Measurements from ENCODE around the gene POU2F2. TPM values are rescaled to one million over a fixed set of nuclear protein-coding genes. Genes with fewer than 3 reads are reported as not detected.

The POU2F2 gene
- total and polyA plus RNA-seq, 2 experiments from 2014 or later, result 2.3 to 4.6 TPM

DNA sequence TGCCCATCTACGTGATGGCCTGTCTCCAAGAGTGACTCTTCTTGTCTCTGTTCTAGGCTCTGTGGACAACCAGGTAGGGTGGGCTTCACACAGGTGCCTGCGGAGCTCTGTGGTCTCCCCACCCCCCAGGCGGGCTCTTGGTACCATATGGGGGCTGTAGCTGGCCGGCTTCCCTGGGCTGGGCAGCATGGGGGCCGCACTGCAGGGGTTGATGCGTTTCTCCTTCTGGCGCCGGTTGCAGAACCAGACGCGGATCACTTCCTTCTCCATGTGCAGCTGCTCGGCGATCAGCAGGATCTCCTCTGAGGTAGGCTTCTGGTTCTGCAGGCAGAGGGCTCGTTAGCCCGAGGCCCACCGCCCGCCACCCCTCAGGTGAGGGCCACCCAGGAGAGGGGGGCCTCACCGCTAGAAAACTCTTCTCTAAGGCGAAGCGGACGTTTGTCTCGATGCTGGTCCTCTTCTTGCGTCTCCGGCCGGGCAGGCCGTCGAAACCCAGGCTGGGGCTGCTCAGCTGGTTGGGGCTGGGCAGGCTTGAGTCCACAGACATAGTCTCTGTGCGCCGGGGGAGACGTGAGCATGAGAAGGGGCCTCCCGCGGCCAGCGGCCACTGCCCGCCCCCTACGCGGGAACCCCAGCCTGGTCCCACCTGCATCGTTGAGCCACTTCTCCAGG is 37.0 kb downstream of the POU2F2 start (continued):
- TF ChIP-seq, protein P1, sequence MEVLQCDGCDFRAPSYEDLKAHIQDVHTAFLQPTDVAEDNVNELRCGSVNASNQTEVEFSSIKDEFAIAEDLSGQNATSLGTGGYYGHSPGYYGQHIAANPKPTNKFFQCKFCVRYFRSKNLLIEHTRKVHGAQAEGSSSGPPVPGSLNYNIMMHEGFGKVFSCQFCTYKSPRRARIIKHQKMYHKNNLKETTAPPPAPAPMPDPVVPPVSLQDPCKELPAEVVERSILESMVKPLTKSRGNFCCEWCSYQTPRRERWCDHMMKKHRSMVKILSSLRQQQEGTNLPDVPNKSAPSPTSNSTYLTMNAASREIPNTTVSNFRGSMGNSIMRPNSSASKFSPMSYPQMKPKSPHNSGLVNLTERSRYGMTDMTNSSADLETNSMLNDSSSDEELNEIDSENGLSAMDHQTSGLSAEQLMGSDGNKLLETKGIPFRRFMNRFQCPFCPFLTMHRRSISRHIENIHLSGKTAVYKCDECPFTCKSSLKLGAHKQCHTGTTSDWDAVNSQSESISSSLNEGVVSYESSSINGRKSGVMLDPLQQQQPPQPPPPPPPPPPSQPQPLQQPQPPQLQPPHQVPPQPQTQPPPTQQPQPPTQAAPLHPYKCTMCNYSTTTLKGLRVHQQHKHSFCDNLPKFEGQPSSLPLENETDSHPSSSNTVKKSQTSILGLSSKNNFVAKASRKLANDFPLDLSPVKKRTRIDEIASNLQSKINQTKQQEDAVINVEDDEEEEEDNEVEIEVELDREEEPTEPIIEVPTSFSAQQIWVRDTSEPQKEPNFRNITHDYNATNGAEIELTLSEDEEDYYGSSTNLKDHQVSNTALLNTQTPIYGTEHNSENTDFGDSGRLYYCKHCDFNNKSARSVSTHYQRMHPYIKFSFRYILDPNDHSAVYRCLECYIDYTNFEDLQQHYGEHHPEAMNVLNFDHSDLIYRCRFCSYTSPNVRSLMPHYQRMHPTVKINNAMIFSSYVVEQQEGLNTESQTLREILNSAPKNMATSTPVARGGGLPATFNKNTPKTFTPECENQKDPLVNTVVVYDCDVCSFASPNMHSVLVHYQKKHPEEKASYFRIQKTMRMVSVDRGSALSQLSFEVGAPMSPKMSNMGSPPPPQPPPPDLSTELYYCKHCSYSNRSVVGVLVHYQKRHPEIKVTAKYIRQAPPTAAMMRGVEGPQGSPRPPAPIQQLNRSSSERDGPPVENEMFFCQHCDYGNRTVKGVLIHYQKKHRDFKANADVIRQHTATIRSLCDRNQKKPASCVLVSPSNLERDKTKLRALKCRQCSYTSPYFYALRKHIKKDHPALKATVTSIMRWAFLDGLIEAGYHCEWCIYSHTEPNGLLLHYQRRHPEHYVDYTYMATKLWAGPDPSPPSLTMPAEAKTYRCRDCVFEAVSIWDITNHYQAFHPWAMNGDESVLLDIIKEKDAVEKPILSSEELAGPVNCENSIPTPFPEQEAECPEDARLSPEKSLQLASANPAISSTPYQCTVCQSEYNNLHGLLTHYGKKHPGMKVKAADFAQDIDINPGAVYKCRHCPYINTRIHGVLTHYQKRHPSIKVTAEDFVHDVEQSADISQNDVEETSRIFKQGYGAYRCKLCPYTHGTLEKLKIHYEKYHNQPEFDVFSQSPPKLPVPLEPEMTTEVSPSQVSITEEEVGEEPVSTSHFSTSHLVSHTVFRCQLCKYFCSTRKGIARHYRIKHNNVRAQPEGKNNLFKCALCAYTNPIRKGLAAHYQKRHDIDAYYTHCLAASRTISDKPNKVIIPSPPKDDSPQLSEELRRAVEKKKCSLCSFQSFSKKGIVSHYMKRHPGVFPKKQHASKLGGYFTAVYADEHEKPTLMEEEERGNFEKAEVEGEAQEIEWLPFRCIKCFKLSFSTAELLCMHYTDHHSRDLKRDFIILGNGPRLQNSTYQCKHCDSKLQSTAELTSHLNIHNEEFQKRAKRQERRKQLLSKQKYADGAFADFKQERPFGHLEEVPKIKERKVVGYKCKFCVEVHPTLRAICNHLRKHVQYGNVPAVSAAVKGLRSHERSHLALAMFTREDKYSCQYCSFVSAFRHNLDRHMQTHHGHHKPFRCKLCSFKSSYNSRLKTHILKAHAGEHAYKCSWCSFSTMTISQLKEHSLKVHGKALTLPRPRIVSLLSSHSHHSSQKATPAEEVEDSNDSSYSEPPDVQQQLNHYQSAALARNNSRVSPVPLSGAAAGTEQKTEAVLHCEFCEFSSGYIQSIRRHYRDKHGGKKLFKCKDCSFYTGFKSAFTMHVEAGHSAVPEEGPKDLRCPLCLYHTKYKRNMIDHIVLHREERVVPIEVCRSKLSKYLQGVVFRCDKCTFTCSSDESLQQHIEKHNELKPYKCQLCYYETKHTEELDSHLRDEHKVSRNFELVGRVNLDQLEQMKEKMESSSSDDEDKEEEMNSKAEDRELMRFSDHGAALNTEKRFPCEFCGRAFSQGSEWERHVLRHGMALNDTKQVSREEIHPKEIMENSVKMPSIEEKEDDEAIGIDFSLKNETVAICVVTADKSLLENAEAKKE (CRISPR knock-in tag; IDR thresholded peaks at IDR 0.05), result no peak

DNA sequence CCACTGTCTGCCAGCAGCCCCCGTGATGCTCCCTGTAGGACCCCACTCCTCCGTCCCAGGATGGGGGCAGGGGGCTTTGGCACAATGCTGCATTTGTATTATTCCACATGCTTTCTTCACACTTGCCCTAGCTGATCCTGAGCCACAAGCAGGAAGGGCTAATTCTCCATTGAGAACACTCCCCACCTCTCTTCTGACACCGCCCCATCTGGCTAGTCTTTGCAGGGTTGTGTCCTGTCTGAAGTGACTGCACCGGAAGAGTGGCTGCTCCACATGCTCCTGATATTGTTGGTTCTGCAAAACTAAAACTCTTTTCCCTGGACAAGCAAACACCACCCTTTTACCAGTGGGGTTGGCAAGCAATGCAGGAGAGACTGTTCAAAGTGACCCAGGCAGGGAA is 38.3 kb downstream of the POU2F2 start:
- no peak overlapping the region for H2AFZ ChIP-seq
- TF ChIP-seq ZNF331 (CRISPR knock-in tag; IDR thresholded peaks at IDR 0.05; ENCODE audit: low read depth) (no peak), EZH2 (IDR thresholded peaks at IDR 0.05; ENCODE audit: low read depth, unreplicated experiment) (no peak), ZNF114 (CRISPR knock-in tag; IDR thresholded peaks at IDR 0.05) (no peak), JUNB (IDR thresholded peaks at IDR 0.05; ENCODE audit: unreplicated experiment) (no peak), STAT1 (IDR thresholded peaks at IDR 0.05; ENCODE audit: unreplicated experiment) (no peak), NANOG (IDR thresholded peaks at IDR 0.05; ENCODE audit: borderline replicate concordance) (no peak)
- TF ChIP-seq, protein P2, sequence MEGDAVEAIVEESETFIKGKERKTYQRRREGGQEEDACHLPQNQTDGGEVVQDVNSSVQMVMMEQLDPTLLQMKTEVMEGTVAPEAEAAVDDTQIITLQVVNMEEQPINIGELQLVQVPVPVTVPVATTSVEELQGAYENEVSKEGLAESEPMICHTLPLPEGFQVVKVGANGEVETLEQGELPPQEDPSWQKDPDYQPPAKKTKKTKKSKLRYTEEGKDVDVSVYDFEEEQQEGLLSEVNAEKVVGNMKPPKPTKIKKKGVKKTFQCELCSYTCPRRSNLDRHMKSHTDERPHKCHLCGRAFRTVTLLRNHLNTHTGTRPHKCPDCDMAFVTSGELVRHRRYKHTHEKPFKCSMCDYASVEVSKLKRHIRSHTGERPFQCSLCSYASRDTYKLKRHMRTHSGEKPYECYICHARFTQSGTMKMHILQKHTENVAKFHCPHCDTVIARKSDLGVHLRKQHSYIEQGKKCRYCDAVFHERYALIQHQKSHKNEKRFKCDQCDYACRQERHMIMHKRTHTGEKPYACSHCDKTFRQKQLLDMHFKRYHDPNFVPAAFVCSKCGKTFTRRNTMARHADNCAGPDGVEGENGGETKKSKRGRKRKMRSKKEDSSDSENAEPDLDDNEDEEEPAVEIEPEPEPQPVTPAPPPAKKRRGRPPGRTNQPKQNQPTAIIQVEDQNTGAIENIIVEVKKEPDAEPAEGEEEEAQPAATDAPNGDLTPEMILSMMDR (conservative IDR thresholded peaks at IDR 0.05; ENCODE audit: low read depth in 2 of 2), result no peak

More for the DNA sequence above, 38.3 kb downstream of the POU2F2 start:
- no peak for DNase-seq (ENCODE audit: low spot score)
- no peak overlapping the region for H3K4me3 Mint-ChIP-seq
- Histone ChIP-seq H3F3A (replicated peaks; ENCODE audit: low read depth) (0 out of 2 replicates have a peak, but pooled peaks cover 9% of the 10 kb centered on the region), H3K36me3 (ENCODE audit: insufficient read depth) (no peaks in the 10 kb centered on the region), H4K20me1 (replicated peaks; ENCODE audit: insufficient read depth) (no peaks in the 10 kb centered on the region), H3K4me3 (no peak overlapping the region), H3K79me2 (replicated peaks; ENCODE audit: insufficient read depth) (no peaks in the 10 kb centered on the region), H3K4me1 (ENCODE audit: insufficient read depth) (peaks cover 5% of the 10 kb centered on the region; the same call in 1 of the 2 replicates), H3K27ac (ENCODE audit: low read depth) (no peak overlapping the region), H3K4me2 (no peak overlapping the region), H3K9me2 (ENCODE audit: insufficient read depth) (no peaks in the 10 kb centered on the region), H3K27me3 (ENCODE audit: insufficient read depth) (no peaks in the 10 kb centered on the region)
- H3K4me1 Mint-ChIP-seq, result peaks cover 33% of the 10 kb centered on the region
- peaks cover 17% of the 10 kb centered on the region for H3K27me3 Mint-ChIP-seq (ENCODE audit: insufficient read depth, low read depth, poor library complexity)
- H3K36me3 Mint-ChIP-seq (ENCODE audit: low read depth), result no peaks in the 10 kb centered on the region
- H3K27ac Mint-ChIP-seq, result no peak overlapping the region
- H3K9me3 Mint-ChIP-seq, result no peaks in the 10 kb centered on the region
- ATAC-seq, result no peak

All from GM23338 (cell line).